DMS153 treated with DMSO at 0.1 percent for 48 hours (cell line): Measurements from ENCODE around the gene FANCI.
"Not testable (repeated sequence)": the region's sequence is repeated elsewhere in the genome, so short reads cannot be mapped to it uniquely, and the experiment has no call there.

Source experiments
- DNase-seq: peaks from one replicate; lab custom pipeline; 2025; ENCODE audit not compliant: unreplicated experiment; lab: John Stamatoyannopoulos, UW

FANCI gene

GRCh38 chr15:89221543-89221942, 22.2 kb upstream of the FANCI start, which contains the start of gene RLBP1:
RLBP1 (minus strand) TSS chr15:89221579; CDS start chr15:89218975, 2,604 bp downstream.
- DNase-seq, result no peak

GRCh38 chr15:89225588-89225987, 18.2 kb upstream of the FANCI start:
- DNase-seq, result no peak

GRCh38 chr15:89226359-89227221, 17.2 kb upstream of the FANCI start:
- no peak for DNase-seq

- DNase-seq, result no peak
These were observed 16.4 kb upstream of the FANCI start for GRCh38 chr15:89227425-89227824.

GRCh38 chr15:89230277-89230676, 13.5 kb upstream of the FANCI start:
- DNase-seq, result no peak

- DNase-seq, result no peak
These were observed 11.9 kb upstream of the FANCI start for GRCh38 chr15:89231832-89232231.

- not testable (repeated sequence) for DNase-seq
These were observed 3.6 kb upstream of the FANCI start for GRCh38 chr15:89239883-89240810.

GRCh38 chr15:89243046-89243690, 611 bp upstream of the FANCI start:
- no peak for DNase-seq

- no peak for DNase-seq
These were observed 760 bp downstream of the FANCI start for GRCh38 chr15:89244574-89244903.

GRCh38 chr15:89247446-89247845, 3.7 kb downstream of the FANCI start:
- DNase-seq, result no peak

- no peak for DNase-seq
These were observed 4.8 kb downstream of the FANCI start for GRCh38 chr15:89248584-89248983.

GRCh38 chr15:89250142-89250541, 6.4 kb downstream of the FANCI start:
- DNase-seq, result not testable (repeated sequence)

- DNase-seq, result not testable (repeated sequence)
These were observed 33.5 kb downstream of the FANCI start for GRCh38 chr15:89277281-89277680.

- no peak for DNase-seq
These were observed 34.5 kb downstream of the FANCI start for GRCh38 chr15:89278307-89278706.

- no peak for DNase-seq
These were observed 38.9 kb downstream of the FANCI start for GRCh38 chr15:89282631-89283030.

- no peak for DNase-seq
These were observed 39.4 kb downstream of the FANCI start for GRCh38 chr15:89283201-89283600.

GRCh38 chr15:89291934-89292438, 48.2 kb downstream of the FANCI start:
- no peak for DNase-seq

- no peak for DNase-seq
These were observed 49.2 kb downstream of the FANCI start for GRCh38 chr15:89293012-89293411.

- no peak for DNase-seq
These were observed 56.1 kb downstream of the FANCI start for GRCh38 chr15:89299896-89300295.

GRCh38 chr15:89301304-89302089, 57.7 kb downstream of the FANCI start:
- no peak for DNase-seq
